Transverse colon (tissue), 4 donors: ENCODE results near the gene RANGRF. TPM values are rescaled to one million over a fixed set of nuclear protein-coding genes. Genes with fewer than 3 reads are reported as not detected.
A peak's percentile ranks its signal among the peaks of the same experiment; 100 is the strongest.

Experiments used
- DNase-seq: peaks from one replicate; pipeline ENCODE4 v3.0.0-alpha.2; 2019
- H3K27ac ChIP-seq, 4 donors: fragments of 200-600 bp; sonication (generic); 2 replicates each; pipeline ENCODE4 v1.5.1; 2016 to 2018; ENCODE audit warnings: inconsistent platforms in 4 of 4
- H3K27me3 ChIP-seq: fragments of 200-600 bp; sonication (generic); 2 replicates; pipeline ENCODE4 v1.5.1; 2017; ENCODE audit warnings: inconsistent platforms
- H3K36me3 ChIP-seq, 4 donors: fragments of 200-600 bp; sonication (generic); 2 replicates each; pipeline ENCODE4 v1.5.1; 2017 to 2019; ENCODE audit warnings: inconsistent platforms in 4 of 4
- H3K4me1 ChIP-seq, 4 donors: fragments of 200-600 bp; sonication (generic); 2 replicates each; pipeline ENCODE4 v1.5.1; 2017 to 2020; ENCODE audit warnings: inconsistent platforms in 4 of 4
- H3K4me3 ChIP-seq, 4 donors: fragments of 200-600 bp; sonication (generic); 1 replicate in 1 of 4; 2 replicates in 3 of 4; pipeline versions ENCODE4 v1.5.1 to v1.6.1; 2017 to 2019; ENCODE audit warnings: inconsistent platforms in 4 of 4
- H3K9me3 ChIP-seq, 2 donors: fragments of 200-600 bp; sonication (generic); 2 replicates each; pipeline ENCODE4 v1.5.1; 2017 to 2019; ENCODE audit warnings: inconsistent platforms in 2 of 2
- CTCF ChIP-seq, 5 experiments: fragments of 200-600 bp in 3 of 5; fragments of 450-650 bp in 2 of 5; sonication (generic) in 3 of 5; IDR thresholded peaks; 1 replicate in 2 of 5; 2 replicates in 3 of 5; pipeline ENCODE4 v1.5.1; 2016 to 2017; ENCODE audit warnings: antibody characterized with exemption in 5 of 5, inconsistent platforms in 3 of 5, mild to moderate bottlenecking in 2 of 5, moderate library complexity in 1 of 5
- EP300 ChIP-seq: sonication (generic); formaldehyde crosslinking; IDR thresholded peaks from one replicate; pipeline ENCODE4 v1.6.1; 2017; ENCODE audit warnings: antibody characterized with exemption, low read depth
- POLR2A ChIP-seq: fragments of 450-650 bp; IDR thresholded peaks from one replicate; pipeline ENCODE4 v1.6.1; 2016; ENCODE audit warnings: antibody characterized with exemption, mild to moderate bottlenecking, moderate library complexity
- POLR2AphosphoS5 ChIP-seq, 3 donors: sonication (generic); formaldehyde crosslinking; IDR thresholded peaks; one replicate each; pipeline ENCODE4 v1.6.1; 2016; ENCODE audit warnings: antibody characterized with exemption in 3 of 3
- WGBS, 2 donors: methylation state at CpG; one replicate each; pipeline ENCODE4 v1.1.5; 2018; ENCODE audit warnings: low coverage in 1 of 2; 5-methylcytosine and 5-hydroxymethylcytosine counted together
- in situ Hi-C, 4 donors: fragments of 200-750 bp; cut with MboI; loops; one replicate each; pipeline versions ENCODE4 v1.15.0 to v1.15.1; 2017; ENCODE audit warnings: low sequenced_read_pairs in 3 of 4, low pct_ligation_motif_present in 1 of 4, low pct_unique_long_range_greater_than_20kb in 1 of 4
- intact Hi-C: fragments of 100-400 bp; cut with DNase I; formaldehyde crosslinking; loops from one replicate; pipeline ENCODE4 v1.15.1; 2023; ENCODE audit warnings: low total_unique reads
- total RNA-seq, 4 donors: library from RNA; depleted of rRNA; stranded (reverse); fragments of >200 nt; gene quantifications; one replicate each; pipeline ENCODE4 v1.1.0, GENCODE V29; 2016

Gene RANGRF
- total RNA-seq = 10 to 100 TPM in 3 of 4 donors, 1 to 10 TPM in 1; 8.4 to 47.1 (median 14.6) TPM

- Histone ChIP-seq H3K27ac (peak within 1 kb of the TSS; percentile 90 to 95 (median 92)), H3K27me3 (no peaks in the 10 kb centered on the region), H3K4me3 (peak within 1 kb of the TSS; percentile 56 to 86 (median 69)), H3K4me1 (peaks cover 11 to 21% (median 13%) of the 10 kb centered on the region in 4 donors), H3K36me3 (no peaks in the 10 kb centered on the region), H3K9me3 (no peaks in the 10 kb centered on the region)
- peak; percentile 93 for DNase-seq
- TF ChIP-seq POLR2AphosphoS5 (IDR thresholded peaks at IDR 0.05) = peak; percentile 64 to 87 (median 80)
- TF ChIP-seq EP300 = no peak
- TF ChIP-seq CTCF (IDR thresholded peaks at IDR 0.05) = peak in 1 of 5 experiments; percentile 12
- peak; percentile 84 for TF ChIP-seq POLR2A
- WGBS, 2 donors = 1% methylated on average over 35 of the region's 53 CpGs; no CpG with 5 or more reads in 1 of the 2 donors
- in situ Hi-C loops = no loop called here
- intact Hi-C loops = no loop called here
Measured at GRCh38 chr17:8288336-8289102, at the start of gene RANGRF. TSS of gene RANGRF (plus strand) at chr17:8288670. CDS start at chr17:8288789, 119 bp downstream.

GRCh38 chr17:8243827-8244226 lies 44.6 kb upstream of the RANGRF start:
- in situ Hi-C loops (no loop called here), intact Hi-C loops (no loop called here)
- no peak overlapping the region for H3K27ac ChIP-seq
- no peaks in the 10 kb centered on the region for H3K9me3 ChIP-seq
- TF ChIP-seq CTCF (IDR thresholded peaks at IDR 0.05) = no peak
- no peak for TF ChIP-seq POLR2A
- no peak for TF ChIP-seq EP300
- TF ChIP-seq POLR2AphosphoS5 (IDR thresholded peaks at IDR 0.05) = no peak
- 88 to 100% methylated on average over 2 to 5 of the region's 5 CpGs for WGBS, 2 donors
- peaks cover 0 to 10% (median 7%) of the 10 kb centered on the region in 4 donors for H3K4me1 ChIP-seq
- DNase-seq = no peak
- H3K4me3 ChIP-seq = no peak overlapping the region
- H3K36me3 ChIP-seq = peaks cover 0 to 12% (median 0%) of the 10 kb centered on the region in 4 donors
- H3K27me3 ChIP-seq = no peaks in the 10 kb centered on the region

- Histone ChIP-seq H3K9me3 (no peaks in the 10 kb centered on the region), H3K4me1 (peaks cover 5 to 15% (median 11%) of the 10 kb centered on the region in 4 donors), H3K27me3 (no peaks in the 10 kb centered on the region), H3K36me3 (peaks cover 0 to 8% (median 0%) of the 10 kb centered on the region in 4 donors), H3K27ac (no peak overlapping the region), H3K4me3 (no peak overlapping the region)
- in situ Hi-C loops (no loop called here), intact Hi-C loops (no loop called here)
- DNase-seq = no peak
- 92 to 99% methylated on average over 3 to 8 of the region's 8 CpGs for WGBS, 2 donors
- no peak for TF ChIP-seq POLR2A
- TF ChIP-seq CTCF (IDR thresholded peaks at IDR 0.05) = no peak
- TF ChIP-seq EP300 = no peak
Measured at GRCh38 chr17:8244768-8245167, 43.7 kb upstream of the RANGRF start.

GRCh38 chr17:8248751-8249607 lies 39.5 kb upstream of the RANGRF start, which contains the start of gene PFAS:
TSS of gene PFAS (plus strand) at chr17:8249289. CDS start at chr17:8253938, 4,649 bp downstream.
- in situ Hi-C loops (no loop called here), intact Hi-C loops (no loop called here)
- no peaks in the 10 kb centered on the region for H3K36me3 ChIP-seq
- no peaks in the 10 kb centered on the region for H3K27me3 ChIP-seq
- peaks cover 7 to 18% (median 15%) of the 10 kb centered on the region in 4 donors for H3K4me1 ChIP-seq
- DNase-seq = peak; percentile 97
- TF ChIP-seq POLR2A = peak; percentile 72
- peak; percentile 74 to 80 (median 78) for TF ChIP-seq POLR2AphosphoS5 (IDR thresholded peaks at IDR 0.05)
- TF ChIP-seq EP300 = no peak
- no peak for TF ChIP-seq CTCF (IDR thresholded peaks at IDR 0.05)
- H3K27ac ChIP-seq = peak within 1 kb of the TSS; percentile 98 to 100 (median 100)
- H3K4me3 ChIP-seq = peak within 1 kb of the TSS; percentile 56 to 87 (median 62)
- H3K9me3 ChIP-seq = no peaks in the 10 kb centered on the region
- 0% methylated on average over 2 to 38 of the region's 58 CpGs for WGBS, 2 donors
